HepG2 (cell line): ENCODE data around the gene ELL. TPM values are rescaled to one million over a fixed set of nuclear protein-coding genes. Genes with fewer than 3 reads are reported as not detected.

Source experiments
- ATAC-seq: fragments of 200-7000 bp; cut with Tn5 transposase; 3 replicates; pipeline ENCODE4 v1.9.1; 2020; ENCODE audit warnings: mild to moderate bottlenecking, moderate library complexity
- BruUV-seq: library from RNA; stranded (reverse); fragments of 400-500 nt; replicated peaks from 2 replicates; lab custom pipeline; 2021; lab: Mats Ljungman, UMichigan
- CTCF ChIA-PET: fragments of 300-600 bp; formaldehyde crosslinking; extraction: SDS; loops from one replicate; lab custom pipeline; 2021; ENCODE audit warnings: low total read pairs, inconsistent platforms, low intra/inter-chr PET ratio; lab: Yijun Ruan, JAX
- POLR2A ChIA-PET: fragments of 350-600 bp; sonication (Branson Sonifier 250); formaldehyde crosslinking; loops from one replicate; lab custom pipeline; 2020; ENCODE audit warnings: antibody characterized with exemption, inconsistent platforms; lab: Yijun Ruan, JAX
- DNase-seq: peaks from one replicate; pipeline ENCODE4 v3.0.0-alpha.2; 2015; ENCODE audit warnings: low spot score
- FAIRE-seq: peaks from 3 replicates; lab custom pipeline; 2011; peaks lifted over from hg19 to GRCh38; lab: Jason Lieb, UNC
- H2AFZ ChIP-seq: one replicate; pipeline ENCODE4 v1.6.1; 2011; ENCODE audit warnings: low read length, inconsistent platforms
- H3K27ac ChIP-seq: fragments of 300-600 bp; 3 replicates; pipeline ENCODE4 v1.8.0; 2011; ENCODE audit warnings: mixed run types, mild to moderate bottlenecking, mixed read lengths, low read length, inconsistent platforms; ENCODE audit not compliant: insufficient read depth; ENCODE audit errors: extremely low read length
- H3K27me3 ChIP-seq, 2 experiments: fragments of 200-600 bp in 1 of 2; 2 replicates in 1 of 2; 3 replicates in 1 of 2; pipeline versions ENCODE4 v1.6.0 to v1.8.0; 2011; ENCODE audit warnings: low read length in 2 of 2, mild to moderate bottlenecking in 2 of 2, moderate library complexity in 2 of 2, inconsistent platforms in 1 of 2; ENCODE audit not compliant: insufficient read depth in 2 of 2, control insufficient read depth in 1 of 2
- H3K36me3 ChIP-seq, 2 experiments: fragments of 200-600 bp in 1 of 2; replicated peaks in 1 of 2; 2 replicates in 1 of 2; 3 replicates in 1 of 2; pipeline versions ENCODE4 v1.5.1 to v1.8.0; 2011; ENCODE audit warnings: low read length in 2 of 2, inconsistent platforms in 1 of 2; ENCODE audit not compliant: insufficient read depth in 2 of 2, control insufficient read depth in 1 of 2
- H3K4me1 ChIP-seq: 2 replicates; pipeline ENCODE4 v1.5.1; 2012; ENCODE audit warnings: low read length, inconsistent platforms; ENCODE audit not compliant: insufficient read depth
- H3K4me2 ChIP-seq: 2 replicates; pipeline ENCODE4 v1.6.0; 2011; ENCODE audit warnings: low read depth, low read length, inconsistent platforms
- H3K4me3 ChIP-seq, 3 experiments: fragments of 200-600 bp in 1 of 3; sonication (generic), shearing (Covaris generic) in 1 of 3; replicated peaks in 1 of 3; 2 replicates each; pipeline ENCODE4 v1.5.1; 2011 to 2016; ENCODE audit warnings: low read length in 3 of 3, inconsistent platforms in 2 of 3, low read depth in 2 of 3, mild to moderate bottlenecking in 2 of 3, control low read depth in 1 of 3, mixed read lengths in 1 of 3; ENCODE audit not compliant: insufficient read depth in 1 of 3
- H3K79me2 ChIP-seq: one replicate; pipeline ENCODE4 v1.6.1; 2011; ENCODE audit warnings: low read length, inconsistent platforms; ENCODE audit not compliant: insufficient read depth
- H3K9ac ChIP-seq: 2 replicates; pipeline ENCODE4 v1.6.0; 2011; ENCODE audit warnings: mild to moderate bottlenecking, low read depth, low read length, inconsistent platforms; ENCODE audit not compliant: insufficient read depth
- H3K9me3 ChIP-seq: 2 replicates; pipeline ENCODE4 v1.5.1; 2012; ENCODE audit warnings: mild to moderate bottlenecking, low read length
- H4K20me1 ChIP-seq: 2 replicates; pipeline ENCODE4 v1.6.0; 2011; ENCODE audit warnings: inconsistent platforms, mild to moderate bottlenecking, low read length, moderate library complexity; ENCODE audit not compliant: insufficient read depth
- EED ChIP-seq: sonication (generic); formaldehyde crosslinking; IDR thresholded peaks from 2 replicates; pipeline ENCODE4 v1.5.0; 2020; ENCODE audit warnings: mild to moderate bottlenecking, missing genetic modification reagents
- FLYWCH1 ChIP-seq: sonication (generic); formaldehyde crosslinking; IDR thresholded peaks from 2 replicates; pipeline ENCODE4 v1.8.1; 2023; ENCODE audit warnings: mild to moderate bottlenecking, missing genetic modification reagents
- HOXA3 ChIP-seq: sonication (generic); formaldehyde crosslinking; IDR thresholded peaks from 2 replicates; pipeline ENCODE4 v1.5.0; 2020; ENCODE audit warnings: missing genetic modification reagents
- IRF1 ChIP-seq: sonication (generic); formaldehyde crosslinking; IDR thresholded peaks from 2 replicates; pipeline ENCODE4 v1.4.0; 2020; ENCODE audit warnings: low read depth, mild to moderate bottlenecking, missing genetic modification reagents
- NKX3-1 ChIP-seq: sonication (generic); formaldehyde crosslinking; IDR thresholded peaks from 2 replicates; pipeline ENCODE4 v1.5.0; 2020; ENCODE audit warnings: missing genetic modification reagents
- NONO ChIP-seq, 2 experiments: fragments of 450-650 bp in 1 of 2; sonication (generic) in 1 of 2; formaldehyde crosslinking in 1 of 2; IDR thresholded peaks in 1 of 2; conservative IDR thresholded peaks in 1 of 2; 2 replicates each; pipeline versions ENCODE4 v1.6.1 to v1.8.0; 2017 to 2022; ENCODE audit warnings: mild to moderate bottlenecking in 1 of 2, missing genetic modification reagents in 1 of 2, moderate library complexity in 1 of 2
- SALL2 ChIP-seq: sonication (generic); formaldehyde crosslinking; IDR thresholded peaks from 2 replicates; pipeline ENCODE4 v1.8.1; 2023; ENCODE audit warnings: mild to moderate bottlenecking, missing genetic modification reagents, inconsistent platforms
- TFE3 ChIP-seq: IDR thresholded peaks from 2 replicates; pipeline ENCODE4 v1.6.1; 2016
- ZNF17 ChIP-seq: sonication (generic); formaldehyde crosslinking; IDR thresholded peaks from 2 replicates; pipeline ENCODE4 v1.5.0; 2020; ENCODE audit warnings: mild to moderate bottlenecking, missing genetic modification reagents
- ZNF251 ChIP-seq: sonication (generic); formaldehyde crosslinking; IDR thresholded peaks from 2 replicates; pipeline ENCODE4 v1.9.0; 2021; ENCODE audit warnings: mild to moderate bottlenecking, missing genetic modification reagents
- ZNF264 ChIP-seq: sonication (generic); formaldehyde crosslinking; IDR thresholded peaks from 2 replicates; pipeline ENCODE4 v1.4.0; 2020; ENCODE audit warnings: missing genetic modification reagents
- ZNF33B ChIP-seq: sonication (generic); formaldehyde crosslinking; IDR thresholded peaks from 2 replicates; pipeline ENCODE4 v1.5.1; 2020; ENCODE audit warnings: mild to moderate bottlenecking, missing genetic modification reagents
- ZNF574 ChIP-seq: sonication (generic); formaldehyde crosslinking; IDR thresholded peaks from 2 replicates; pipeline ENCODE4 v1.4.0; 2020; ENCODE audit warnings: missing genetic modification reagents
- ZNF761 ChIP-seq: sonication (generic); formaldehyde crosslinking; conservative IDR thresholded peaks from 2 replicates; pipeline ENCODE4 v1.4.0; 2020; ENCODE audit warnings: mild to moderate bottlenecking, missing genetic modification reagents
- ZSCAN29 ChIP-seq: sonication (generic); formaldehyde crosslinking; conservative IDR thresholded peaks from 2 replicates; pipeline ENCODE4 v1.4.0; 2020; ENCODE audit warnings: mild to moderate bottlenecking, missing genetic modification reagents
- WGBS: methylation state at CpG from one replicate; pipeline ENCODE4 v1.1.6; 2017; ENCODE audit warnings: low lambda C conversion rate; 5-methylcytosine and 5-hydroxymethylcytosine counted together
- in situ Hi-C: cut with HindIII; loops from 2 replicates; pipeline ENCODE4 v1.10.0; 2017; ENCODE audit warnings: low pct_unique_long_range_greater_than_20kb; ENCODE audit not compliant: extremely low pct_ligation_motif_present
- intact Hi-C: fragments of 100-400 bp; cut with micrococcal nuclease; formaldehyde crosslinking; loops from one replicate; pipeline ENCODE4 v1.10.0; 2022; ENCODE audit not compliant: unreplicated experiment
- polyA plus RNA-seq, 8 experiments: library from polyadenylated mRNA; depleted of rRNA in 3 of 8; stranded (reverse) in 7 of 8; unstranded in 1 of 8; fragments of >200 nt; fragmentation: Illumina TruSeq in 4 of 8; extraction: Trizol in 4 of 8; gene quantifications; 2 replicates each; pipeline versions ENCODE4 v1.2.1 to v1.2.3, GENCODE V29; 2011 to 2016; ENCODE audit warnings: low read depth in 4 of 8, missing spikeins in 1 of 8, mixed read lengths in 1 of 8; ENCODE audit not compliant: insufficient read depth in 1 of 8
- total RNA-seq, 5 experiments: library from RNA; depleted of rRNA; stranded (reverse); fragments of >200 nt; fragmentation: Illumina TruSeq; extraction: Trizol; gene quantifications; 2 replicates each; pipeline ENCODE4 v1.2.3, GENCODE V29; 2016; ENCODE audit warnings: low read depth in 1 of 5

ELL gene
- total and polyA plus RNA-seq, 2 of the 13 experiments (the other 11 are each of a cell fraction or from before 2014, with no cell fraction given), result 3.7 to 5.4 TPM

- in situ Hi-C loops, result no loop called here
- 0% methylated on average over 2 of the region's 26 CpGs for WGBS
- Histone ChIP-seq H3K4me2 (no peak overlapping the region), H3K9ac (no peak overlapping the region), H3K27ac (no peak overlapping the region), H3K27me3 (no peaks in the 10 kb centered on the region), H3K9me3 (no peaks in the 10 kb centered on the region), H3K4me1 (peaks cover 7% of the 10 kb centered on the region; the same call in 1 of the 2 replicates), H2AFZ (no peak overlapping the region), H3K79me2 (no peaks in the 10 kb centered on the region), H3K4me3 (no peak overlapping the region), H3K36me3 (peaks cover 29 to 46% of the 10 kb centered on the region in 2 experiments), H4K20me1 (peaks cover 7% of the 10 kb centered on the region; the same call in 1 of the 2 replicates)
- FAIRE-seq, result peak; percentile 32
- intact Hi-C loops, result no loop called here
- ChIA-PET CTCF (interaction anchor here (1.2 to 2.0 kb wide), 2 partner anchors 11 to 18 kb away, joined by 4 to 13 read pairs; no protein-coding TSS in a partner anchor), POLR2A (interaction anchor here (1.3 to 2.1 kb wide), 2 partner anchors 11 to 18 kb away, joined by 5 read pairs; no protein-coding TSS in a partner anchor)
- peak; percentile 96 for ATAC-seq
- DNase-seq, result peak; percentile 63
- no TSS peak for BruUV-seq
- TF ChIP-seq NKX3-1 (CRISPR knock-in tag) (no peak), ZSCAN29 (no peak), ZNF33B (CRISPR knock-in tag) (no peak), HOXA3 (CRISPR knock-in tag) (peak; percentile 38; the same call in 1 of the 2 replicates), ZNF251 (CRISPR knock-in tag) (no peak), ZNF574 (CRISPR knock-in tag) (peak; percentile 70), ZNF761 (CRISPR knock-in tag) (no peak), ZNF17 (CRISPR knock-in tag) (no peak), NONO (IDR thresholded peaks at IDR 0.05) (no peak), NONO (CRISPR knock-in tag; conservative IDR thresholded peaks at IDR 0.05) (peak; percentile 50; the same call in 1 of the 2 replicates), TFE3 (CRISPR knock-in tag) (no peak), FLYWCH1 (no peak), EED (CRISPR knock-in tag) (no peak), IRF1 (CRISPR knock-in tag) (no peak), ZNF264 (CRISPR knock-in tag) (no peak), SALL2 (CRISPR knock-in tag) (peak; percentile 73; the same call in 1 of the 2 replicates)
These were observed 70.7 kb downstream of the ELL start for GRCh38 chr19:18450931-18451836.
